Measurements from ENCODE around the gene ADARB1. TPM values are rescaled to one million over a fixed set of nuclear protein-coding genes. Genes with fewer than 3 reads are reported as not detected.

The ADARB1 gene
- total and polyA plus RNA-seq, 9 of the 15 experiments (the other 6 are each of a cell fraction or from before 2014, with no cell fraction given) = 6.7 to 16.0 (median 8.3) TPM

DNA sequence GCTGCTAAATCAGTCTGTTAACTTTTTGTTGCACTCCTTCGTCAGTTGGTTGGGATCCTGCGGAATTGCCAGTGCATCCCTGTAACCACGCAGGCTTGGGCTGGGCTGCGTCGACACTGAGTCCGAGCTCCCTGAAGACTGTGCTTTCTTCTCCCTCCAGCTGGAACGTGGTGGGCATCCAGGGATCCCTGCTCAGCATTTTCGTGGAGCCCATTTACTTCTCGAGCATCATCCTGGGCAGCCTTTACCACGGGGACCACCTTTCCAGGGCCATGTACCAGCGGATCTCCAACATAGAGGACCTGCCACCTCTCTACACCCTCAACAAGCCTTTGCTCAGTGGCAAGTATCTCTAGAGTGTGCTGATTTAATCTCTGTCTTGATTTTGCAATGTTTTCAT is 130.0 kb downstream of the ADARB1 start:
- H3K36me3 ChIP-seq (ENCODE audit: control insufficient read depth, insufficient read depth, low read length) = no peaks in the 10 kb centered on the region
- no peak overlapping the region for H3K4me3 ChIP-seq
- no peak overlapping the region for H3K4me2 ChIP-seq (ENCODE audit: insufficient read depth, low read length)
- BruUV-seq (replicated peaks) = no TSS peak
- peaks cover 3 to 11% of the 10 kb centered on the region in 2 experiments; a peak in 2 of 5 replicates for H3K4me1 ChIP-seq (replicated peaks in 1 of 2; ENCODE audit: control insufficient read depth in 2 of 2, insufficient read depth in 2 of 2, low read length in 2 of 2)
- H2AFZ ChIP-seq (ENCODE audit: low read depth, low read length) = no peak overlapping the region
- H3K27me3 ChIP-seq (ENCODE audit: control insufficient read depth in 2 of 2, insufficient read depth in 2 of 2, low read length in 2 of 2) = peaks cover 2 to 37% of the 10 kb centered on the region in 2 experiments; a peak in 4 of 5 replicates
- no peaks in the 10 kb centered on the region for H4K20me1 ChIP-seq (replicated peaks; ENCODE audit: control insufficient read depth, insufficient read depth, low read length)
- in situ Hi-C loops (cut with MboI) = no loop called here
- 24% methylated on average over 11 of the region's 11 CpGs for WGBS (ENCODE audit: insufficient coverage, low coverage, missing lambda C conversion rate)
- DNase-seq (ENCODE audit: extremely low read depth in 1 of 4, low spot score in 3 of 4) (no peak), FAIRE-seq (no peak), ATAC-seq (no peak)
- POLR2A ChIA-PET = no interaction called here
- H3K79me2 ChIP-seq (ENCODE audit: control insufficient read depth, insufficient read depth, low read length) = no peaks in the 10 kb centered on the region
- CTCF ChIA-PET (ENCODE audit: low intra/inter-chr PET ratio) = no interaction called here
- intact Hi-C loops (cut with micrococcal nuclease) = no loop called here
- no peak overlapping the region for H3K27ac ChIP-seq (ENCODE audit: extremely low read depth, low read depth, low read length)
- no peaks in the 10 kb centered on the region for H3K9me3 ChIP-seq (replicated peaks; ENCODE audit: control insufficient read depth, insufficient read depth, low read depth, low read length)
- no peaks in the 10 kb centered on the region for H3K9me1 ChIP-seq (ENCODE audit: control insufficient read depth, insufficient read depth, low read length)
- no peak overlapping the region for H3K9ac ChIP-seq (ENCODE audit: insufficient read depth in 1 of 2, low read depth in 2 of 2, low read length in 2 of 2)
- TF ChIP-seq, protein P1, sequence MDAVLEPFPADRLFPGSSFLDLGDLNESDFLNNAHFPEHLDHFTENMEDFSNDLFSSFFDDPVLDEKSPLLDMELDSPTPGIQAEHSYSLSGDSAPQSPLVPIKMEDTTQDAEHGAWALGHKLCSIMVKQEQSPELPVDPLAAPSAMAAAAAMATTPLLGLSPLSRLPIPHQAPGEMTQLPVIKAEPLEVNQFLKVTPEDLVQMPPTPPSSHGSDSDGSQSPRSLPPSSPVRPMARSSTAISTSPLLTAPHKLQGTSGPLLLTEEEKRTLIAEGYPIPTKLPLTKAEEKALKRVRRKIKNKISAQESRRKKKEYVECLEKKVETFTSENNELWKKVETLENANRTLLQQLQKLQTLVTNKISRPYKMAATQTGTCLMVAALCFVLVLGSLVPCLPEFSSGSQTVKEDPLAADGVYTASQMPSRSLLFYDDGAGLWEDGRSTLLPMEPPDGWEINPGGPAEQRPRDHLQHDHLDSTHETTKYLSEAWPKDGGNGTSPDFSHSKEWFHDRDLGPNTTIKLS (IDR thresholded peaks at IDR 0.05; ENCODE audit: borderline replicate concordance, low read depth) = no peak
- TF ChIP-seq, protein P2, sequence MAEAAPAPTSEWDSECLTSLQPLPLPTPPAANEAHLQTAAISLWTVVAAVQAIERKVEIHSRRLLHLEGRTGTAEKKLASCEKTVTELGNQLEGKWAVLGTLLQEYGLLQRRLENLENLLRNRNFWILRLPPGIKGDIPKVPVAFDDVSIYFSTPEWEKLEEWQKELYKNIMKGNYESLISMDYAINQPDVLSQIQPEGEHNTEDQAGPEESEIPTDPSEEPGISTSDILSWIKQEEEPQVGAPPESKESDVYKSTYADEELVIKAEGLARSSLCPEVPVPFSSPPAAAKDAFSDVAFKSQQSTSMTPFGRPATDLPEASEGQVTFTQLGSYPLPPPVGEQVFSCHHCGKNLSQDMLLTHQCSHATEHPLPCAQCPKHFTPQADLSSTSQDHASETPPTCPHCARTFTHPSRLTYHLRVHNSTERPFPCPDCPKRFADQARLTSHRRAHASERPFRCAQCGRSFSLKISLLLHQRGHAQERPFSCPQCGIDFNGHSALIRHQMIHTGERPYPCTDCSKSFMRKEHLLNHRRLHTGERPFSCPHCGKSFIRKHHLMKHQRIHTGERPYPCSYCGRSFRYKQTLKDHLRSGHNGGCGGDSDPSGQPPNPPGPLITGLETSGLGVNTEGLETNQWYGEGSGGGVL (CRISPR knock-in tag; IDR thresholded peaks at IDR 0.05) = no peak
- TF ChIP-seq HSF4 (CRISPR knock-in tag; IDR thresholded peaks at IDR 0.05; ENCODE audit: borderline replicate concordance) = no peak
- TF ChIP-seq DDX20 (tag; IDR thresholded peaks at IDR 0.05; ENCODE audit: low read depth) = no peak
- TF ChIP-seq TCF3 (CRISPR knock-in tag; IDR thresholded peaks at IDR 0.05) = no peak
- TF ChIP-seq, protein P3, sequence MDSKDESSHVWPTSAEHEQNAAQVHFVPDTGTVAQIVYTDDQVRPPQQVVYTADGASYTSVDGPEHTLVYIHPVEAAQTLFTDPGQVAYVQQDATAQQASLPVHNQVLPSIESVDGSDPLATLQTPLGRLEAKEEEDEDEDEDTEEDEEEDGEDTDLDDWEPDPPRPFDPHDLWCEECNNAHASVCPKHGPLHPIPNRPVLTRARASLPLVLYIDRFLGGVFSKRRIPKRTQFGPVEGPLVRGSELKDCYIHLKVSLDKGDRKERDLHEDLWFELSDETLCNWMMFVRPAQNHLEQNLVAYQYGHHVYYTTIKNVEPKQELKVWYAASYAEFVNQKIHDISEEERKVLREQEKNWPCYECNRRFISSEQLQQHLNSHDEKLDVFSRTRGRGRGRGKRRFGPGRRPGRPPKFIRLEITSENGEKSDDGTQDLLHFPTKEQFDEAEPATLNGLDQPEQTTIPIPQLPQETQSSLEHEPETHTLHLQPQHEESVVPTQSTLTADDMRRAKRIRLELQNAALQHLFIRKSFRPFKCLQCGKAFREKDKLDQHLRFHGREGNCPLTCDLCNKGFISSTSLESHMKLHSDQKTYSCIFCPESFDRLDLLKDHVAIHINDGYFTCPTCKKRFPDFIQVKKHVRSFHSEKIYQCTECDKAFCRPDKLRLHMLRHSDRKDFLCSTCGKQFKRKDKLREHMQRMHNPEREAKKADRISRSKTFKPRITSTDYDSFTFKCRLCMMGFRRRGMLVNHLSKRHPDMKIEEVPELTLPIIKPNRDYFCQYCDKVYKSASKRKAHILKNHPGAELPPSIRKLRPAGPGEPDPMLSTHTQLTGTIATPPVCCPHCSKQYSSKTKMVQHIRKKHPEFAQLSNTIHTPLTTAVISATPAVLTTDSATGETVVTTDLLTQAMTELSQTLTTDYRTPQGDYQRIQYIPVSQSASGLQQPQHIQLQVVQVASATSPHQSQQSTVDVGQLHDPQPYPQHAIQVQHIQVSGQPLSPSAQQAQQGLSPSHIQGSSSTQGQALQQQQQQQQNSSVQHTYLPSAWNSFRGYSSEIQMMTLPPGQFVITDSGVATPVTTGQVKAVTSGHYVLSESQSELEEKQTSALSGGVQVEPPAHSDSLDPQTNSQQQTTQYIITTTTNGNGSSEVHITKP (IDR thresholded peaks at IDR 0.05; ENCODE audit: partially characterized antibody) = no peak
- TF ChIP-seq, protein P4, sequence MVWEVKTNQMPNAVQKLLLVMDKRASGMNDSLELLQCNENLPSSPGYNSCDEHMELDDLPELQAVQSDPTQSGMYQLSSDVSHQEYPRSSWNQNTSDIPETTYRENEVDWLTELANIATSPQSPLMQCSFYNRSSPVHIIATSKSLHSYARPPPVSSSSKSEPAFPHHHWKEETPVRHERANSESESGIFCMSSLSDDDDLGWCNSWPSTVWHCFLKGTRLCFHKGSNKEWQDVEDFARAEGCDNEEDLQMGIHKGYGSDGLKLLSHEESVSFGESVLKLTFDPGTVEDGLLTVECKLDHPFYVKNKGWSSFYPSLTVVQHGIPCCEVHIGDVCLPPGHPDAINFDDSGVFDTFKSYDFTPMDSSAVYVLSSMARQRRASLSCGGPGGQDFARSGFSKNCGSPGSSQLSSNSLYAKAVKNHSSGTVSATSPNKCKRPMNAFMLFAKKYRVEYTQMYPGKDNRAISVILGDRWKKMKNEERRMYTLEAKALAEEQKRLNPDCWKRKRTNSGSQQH (CRISPR knock-in tag; IDR thresholded peaks at IDR 0.05) = no peak
- TF ChIP-seq, protein P5, sequence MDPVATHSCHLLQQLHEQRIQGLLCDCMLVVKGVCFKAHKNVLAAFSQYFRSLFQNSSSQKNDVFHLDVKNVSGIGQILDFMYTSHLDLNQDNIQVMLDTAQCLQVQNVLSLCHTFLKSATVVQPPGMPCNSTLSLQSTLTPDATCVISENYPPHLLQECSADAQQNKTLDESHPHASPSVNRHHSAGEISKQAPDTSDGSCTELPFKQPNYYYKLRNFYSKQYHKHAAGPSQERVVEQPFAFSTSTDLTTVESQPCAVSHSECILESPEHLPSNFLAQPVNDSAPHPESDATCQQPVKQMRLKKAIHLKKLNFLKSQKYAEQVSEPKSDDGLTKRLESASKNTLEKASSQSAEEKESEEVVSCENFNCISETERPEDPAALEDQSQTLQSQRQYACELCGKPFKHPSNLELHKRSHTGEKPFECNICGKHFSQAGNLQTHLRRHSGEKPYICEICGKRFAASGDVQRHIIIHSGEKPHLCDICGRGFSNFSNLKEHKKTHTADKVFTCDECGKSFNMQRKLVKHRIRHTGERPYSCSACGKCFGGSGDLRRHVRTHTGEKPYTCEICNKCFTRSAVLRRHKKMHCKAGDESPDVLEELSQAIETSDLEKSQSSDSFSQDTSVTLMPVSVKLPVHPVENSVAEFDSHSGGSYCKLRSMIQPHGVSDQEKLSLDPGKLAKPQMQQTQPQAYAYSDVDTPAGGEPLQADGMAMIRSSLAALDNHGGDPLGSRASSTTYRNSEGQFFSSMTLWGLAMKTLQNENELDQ (CRISPR knock-in tag; IDR thresholded peaks at IDR 0.05; ENCODE audit: borderline replicate concordance) = no peak
- no peak for TF ChIP-seq IRF2 (CRISPR knock-in tag; IDR thresholded peaks at IDR 0.05)
- no peak for TF ChIP-seq FOXA3 (CRISPR knock-in tag; conservative IDR thresholded peaks at IDR 0.05 in 1 of 2, IDR thresholded peaks at IDR 0.05 in 1 of 2)

Measured in K562 (cell line).